HAP-1 (cell line): ENCODE results near the gene BMP8A.
A peak's percentile ranks its signal among the peaks of the same experiment; 100 is the strongest.
"Not testable (repeated sequence)": the region's sequence is repeated elsewhere in the genome, so short reads cannot be mapped to it uniquely, and the experiment has no call there.

Experiments
- DNase-seq, 2 experiments: peaks; one replicate each; pipeline ENCODE4 v3.0.0-alpha.2; 2016 to 2020; ENCODE audit warnings: low spot score in 2 of 2
- H3K27me3 ChIP-seq: fragments of 250-450 bp; sonication (Bioruptor Pico); 2 replicates; pipeline ENCODE4 v1.5.1; 2020; ENCODE audit warnings: low read depth, mild to moderate bottlenecking, moderate library complexity
- H3K36me3 ChIP-seq: fragments of 250-450 bp; sonication (Bioruptor Pico); replicated peaks from 2 replicates; pipeline ENCODE4 v1.5.1; 2020; ENCODE audit warnings: mild to moderate bottlenecking
- H3K4me1 ChIP-seq: fragments of 250-450 bp; sonication (Bioruptor Pico); 2 replicates; pipeline ENCODE4 v1.5.1; 2020; ENCODE audit warnings: mild to moderate bottlenecking
- H3K4me3 ChIP-seq: fragments of 250-450 bp; sonication (Bioruptor Pico); 2 replicates; pipeline ENCODE4 v1.5.1; 2020; ENCODE audit warnings: mild to moderate bottlenecking, moderate library complexity
- H3K9me3 ChIP-seq: fragments of 250-450 bp; sonication (Bioruptor Pico); 2 replicates; pipeline ENCODE4 v1.5.1; 2020; ENCODE audit warnings: mild to moderate bottlenecking, moderate library complexity
- in situ Hi-C: fragments of 300-500 bp; cut with MboI; formaldehyde crosslinking; loops from 3 replicates; pipeline ENCODE4 v1.14.3; 2020; ENCODE audit warnings: low sequenced_read_pairs, inconsistent platforms, mixed read lengths

Gene BMP8A

GRCh38 chr1:39489567-39490239 lies 1.7 kb upstream of the BMP8A start:
- DNase-seq = no peak
- no peak overlapping the region for H3K4me3 ChIP-seq
- H3K4me1 ChIP-seq = no peaks in the 10 kb centered on the region
- H3K36me3 ChIP-seq = no peaks in the 10 kb centered on the region
- in situ Hi-C loops = no loop called here
- no peaks in the 10 kb centered on the region for H3K9me3 ChIP-seq
- no peaks in the 10 kb centered on the region for H3K27me3 ChIP-seq

- Histone ChIP-seq H3K27me3 (no peaks in the 10 kb centered on the region), H3K4me3 (peak overlapping the region; percentile 30; the same call in 1 of the 2 replicates), H3K9me3 (no peaks in the 10 kb centered on the region), H3K36me3 (no peaks in the 10 kb centered on the region), H3K4me1 (no peaks in the 10 kb centered on the region)
- DNase-seq = no peak
- in situ Hi-C loops = no loop called here
Observed at GRCh38 chr1:39490596-39491145, 765 bp upstream of the BMP8A start.

GRCh38 chr1:39492118-39493042 lies 944 bp downstream of the BMP8A start:
- H3K4me3 ChIP-seq, H3K36me3 ChIP-seq, H3K27me3 ChIP-seq, H3K4me1 ChIP-seq, H3K9me3 ChIP-seq, in situ Hi-C loops, DNase-seq: not testable (repeated sequence)

GRCh38 chr1:39493043-39493810 lies 1.8 kb downstream of the BMP8A start:
- H3K9me3 ChIP-seq, H3K27me3 ChIP-seq, DNase-seq, H3K36me3 ChIP-seq, H3K4me1 ChIP-seq, in situ Hi-C loops, H3K4me3 ChIP-seq: not testable (repeated sequence)

- no peaks in the 10 kb centered on the region for H3K27me3 ChIP-seq
Observed at GRCh38 chr1:39494671-39495410, 3.4 kb downstream of the BMP8A start.

GRCh38 chr1:39496520-39496919 lies 5.1 kb downstream of the BMP8A start:
- H3K9me3 ChIP-seq, H3K4me1 ChIP-seq, H3K27me3 ChIP-seq, H3K36me3 ChIP-seq, DNase-seq, H3K4me3 ChIP-seq, in situ Hi-C loops: not testable (repeated sequence)

More at GRCh38 chr1:39494671-39495410, 3.4 kb downstream of the BMP8A start:
- DNase-seq = no peak
- in situ Hi-C loops = no loop called here
- Histone ChIP-seq H3K36me3 (no peaks in the 10 kb centered on the region), H3K4me1 (no peaks in the 10 kb centered on the region), H3K9me3 (no peaks in the 10 kb centered on the region), H3K4me3 (no peak overlapping the region)

GRCh38 chr1:39497585-39497984 lies 6.1 kb downstream of the BMP8A start:
- Histone ChIP-seq H3K27me3 (no peaks in the 10 kb centered on the region), H3K36me3 (no peaks in the 10 kb centered on the region), H3K4me1 (no peaks in the 10 kb centered on the region), H3K9me3 (no peaks in the 10 kb centered on the region), H3K4me3 (no peak overlapping the region)
- in situ Hi-C loops = no loop called here
- DNase-seq = no peak

- H3K9me3 ChIP-seq, H3K4me1 ChIP-seq, DNase-seq, in situ Hi-C loops, H3K4me3 ChIP-seq, H3K36me3 ChIP-seq, H3K27me3 ChIP-seq: not testable (repeated sequence)
Observed at GRCh38 chr1:39498096-39498710, 6.8 kb downstream of the BMP8A start.

GRCh38 chr1:39498821-39499220 lies 7.4 kb downstream of the BMP8A start:
- H3K36me3 ChIP-seq, in situ Hi-C loops, H3K4me1 ChIP-seq, H3K27me3 ChIP-seq, DNase-seq, H3K9me3 ChIP-seq, H3K4me3 ChIP-seq: not testable (repeated sequence)

GRCh38 chr1:39499668-39500067 lies 8.2 kb downstream of the BMP8A start:
- no peaks in the 10 kb centered on the region for H3K36me3 ChIP-seq
- H3K4me1 ChIP-seq = no peaks in the 10 kb centered on the region
- no peaks in the 10 kb centered on the region for H3K27me3 ChIP-seq
- H3K9me3 ChIP-seq = no peaks in the 10 kb centered on the region
- in situ Hi-C loops = no loop called here
- H3K4me3 ChIP-seq = no peak overlapping the region
- no peak for DNase-seq

GRCh38 chr1:39500862-39501389 lies 9.5 kb downstream of the BMP8A start:
- in situ Hi-C loops = no loop called here
- Histone ChIP-seq H3K36me3 (no peaks in the 10 kb centered on the region), H3K4me1 (no peaks in the 10 kb centered on the region), H3K27me3 (no peaks in the 10 kb centered on the region), H3K9me3 (no peaks in the 10 kb centered on the region), H3K4me3 (no peak overlapping the region)
- no peak for DNase-seq

GRCh38 chr1:39501666-39502065 lies 10.2 kb downstream of the BMP8A start:
- in situ Hi-C loops = no loop called here
- H3K4me1 ChIP-seq = no peaks in the 10 kb centered on the region
- no peaks in the 10 kb centered on the region for H3K9me3 ChIP-seq
- H3K4me3 ChIP-seq = no peak overlapping the region
- no peak for DNase-seq
- no peaks in the 10 kb centered on the region for H3K27me3 ChIP-seq
- no peaks in the 10 kb centered on the region for H3K36me3 ChIP-seq
